Measurements from ENCODE around the gene SCNN1G. TPM values are rescaled to one million over a fixed set of nuclear protein-coding genes. Genes with fewer than 3 reads are reported as not detected.

SCNN1G gene
- total and polyA plus RNA-seq, 2 donors from 2014 or later, result 11.5 to 72.6 TPM

- FAIRE-seq (no peak), DNase-seq (no peak)
- Histone ChIP-seq H3K36me3 (ENCODE audit: control insufficient read depth in 2 of 3, insufficient read depth in 3 of 3, low read length in 3 of 3) (no peaks in the 10 kb centered on the region), H3K27ac (ENCODE audit: low read depth in 2 of 2, low read length in 2 of 2) (no peak overlapping the region), H3K4me3 (ENCODE audit: low read length in 3 of 3) (peak overlapping the region in 2 of 3 donors; percentile 74 to 76), H3K4me1 (ENCODE audit: control insufficient read depth in 2 of 3, insufficient read depth in 2 of 3, low read depth in 1 of 3, low read length in 3 of 3) (peaks cover 0 to 11% (median 9%) of the 10 kb centered on the region in 3 donors), H3K9me3 (ENCODE audit: control insufficient read depth in 2 of 3, insufficient read depth in 1 of 3, low read length in 3 of 3) (no peaks in the 10 kb centered on the region), H3K27me3 (ENCODE audit: control insufficient read depth, insufficient read depth, low read length) (no peaks in the 10 kb centered on the region), H3K9ac (ENCODE audit: low read length in 3 of 3) (peak overlapping the region in 1 of 3 donors; percentile 69)
- intact Hi-C loops (cut with DNase I), result no loop called here
- TF ChIP-seq CTCF (IDR thresholded peaks at IDR 0.05; ENCODE audit: borderline replicate concordance, extremely low read depth, insufficient read depth), result no peak
Observed at GRCh38 chr16:23147666-23148065, 34.9 kb upstream of the SCNN1G start.

- Histone ChIP-seq H3K4me3 (ENCODE audit: low read length in 3 of 3) (peak overlapping the region; percentile 58 to 76 (median 74)), H3K36me3 (ENCODE audit: control insufficient read depth in 2 of 3, insufficient read depth in 3 of 3, low read length in 3 of 3) (no peaks in the 10 kb centered on the region), H3K27me3 (ENCODE audit: control insufficient read depth, insufficient read depth, low read length) (no peaks in the 10 kb centered on the region), H3K4me1 (ENCODE audit: control insufficient read depth in 2 of 3, insufficient read depth in 2 of 3, low read depth in 1 of 3, low read length in 3 of 3) (peaks cover 0 to 11% (median 9%) of the 10 kb centered on the region in 3 donors), H3K9me3 (ENCODE audit: control insufficient read depth in 2 of 3, insufficient read depth in 1 of 3, low read length in 3 of 3) (no peaks in the 10 kb centered on the region), H3K9ac (ENCODE audit: low read length in 3 of 3) (peak overlapping the region in 2 of 3 donors; percentile 55 to 69), H3K27ac (ENCODE audit: low read depth in 2 of 2, low read length in 2 of 2) (peak overlapping the region; percentile 57 to 78)
- FAIRE-seq (no peak), DNase-seq (no peak)
- intact Hi-C loops (cut with DNase I), result no loop called here
- TF ChIP-seq CTCF (IDR thresholded peaks at IDR 0.05; ENCODE audit: borderline replicate concordance, extremely low read depth, insufficient read depth), result no peak
Observed at GRCh38 chr16:23148166-23148512, 34.4 kb upstream of the SCNN1G start.

- peak in 4 of 5 donors; percentile 38 to 93 (median 70) for DNase-seq
- H3K9ac ChIP-seq (ENCODE audit: low read length in 3 of 3), result peak overlapping the region in 2 of 3 donors; percentile 55 to 69
Observed at GRCh38 chr16:23148513-23149266, 33.9 kb upstream of the SCNN1G start.

More at GRCh38 chr16:23148513-23149266, 33.9 kb upstream of the SCNN1G start:
- H3K27ac ChIP-seq (ENCODE audit: low read depth in 2 of 2, low read length in 2 of 2), result peak overlapping the region; percentile 57 to 78
- intact Hi-C loops (cut with DNase I), result no loop called here
- no peak for FAIRE-seq
- no peaks in the 10 kb centered on the region for H3K27me3 ChIP-seq (ENCODE audit: control insufficient read depth, insufficient read depth, low read length)
- H3K4me1 ChIP-seq (ENCODE audit: control insufficient read depth in 2 of 3, insufficient read depth in 2 of 3, low read depth in 1 of 3, low read length in 3 of 3), result peaks cover 0 to 11% (median 9%) of the 10 kb centered on the region in 3 donors
- H3K4me3 ChIP-seq (ENCODE audit: low read length in 3 of 3), result peak overlapping the region; percentile 58 to 76 (median 74)
- H3K36me3 ChIP-seq (ENCODE audit: control insufficient read depth in 2 of 3, insufficient read depth in 3 of 3, low read length in 3 of 3), result no peaks in the 10 kb centered on the region
- TF ChIP-seq CTCF (IDR thresholded peaks at IDR 0.05; ENCODE audit: borderline replicate concordance, extremely low read depth, insufficient read depth), result no peak
- no peaks in the 10 kb centered on the region for H3K9me3 ChIP-seq (ENCODE audit: control insufficient read depth in 2 of 3, insufficient read depth in 1 of 3, low read length in 3 of 3)

Data from kidney (tissue), 14 donors.